ENCODE data around the gene ZGPAT. TPM values are rescaled to one million over a fixed set of nuclear protein-coding genes. Genes with fewer than 3 reads are reported as not detected.

The ZGPAT gene
- total and polyA plus RNA-seq, 2 of the 8 experiments (the other 6 are each of a cell fraction or from before 2014, with no cell fraction given), result 14.5 to 21.4 TPM

- TF ChIP-seq, protein P1, sequence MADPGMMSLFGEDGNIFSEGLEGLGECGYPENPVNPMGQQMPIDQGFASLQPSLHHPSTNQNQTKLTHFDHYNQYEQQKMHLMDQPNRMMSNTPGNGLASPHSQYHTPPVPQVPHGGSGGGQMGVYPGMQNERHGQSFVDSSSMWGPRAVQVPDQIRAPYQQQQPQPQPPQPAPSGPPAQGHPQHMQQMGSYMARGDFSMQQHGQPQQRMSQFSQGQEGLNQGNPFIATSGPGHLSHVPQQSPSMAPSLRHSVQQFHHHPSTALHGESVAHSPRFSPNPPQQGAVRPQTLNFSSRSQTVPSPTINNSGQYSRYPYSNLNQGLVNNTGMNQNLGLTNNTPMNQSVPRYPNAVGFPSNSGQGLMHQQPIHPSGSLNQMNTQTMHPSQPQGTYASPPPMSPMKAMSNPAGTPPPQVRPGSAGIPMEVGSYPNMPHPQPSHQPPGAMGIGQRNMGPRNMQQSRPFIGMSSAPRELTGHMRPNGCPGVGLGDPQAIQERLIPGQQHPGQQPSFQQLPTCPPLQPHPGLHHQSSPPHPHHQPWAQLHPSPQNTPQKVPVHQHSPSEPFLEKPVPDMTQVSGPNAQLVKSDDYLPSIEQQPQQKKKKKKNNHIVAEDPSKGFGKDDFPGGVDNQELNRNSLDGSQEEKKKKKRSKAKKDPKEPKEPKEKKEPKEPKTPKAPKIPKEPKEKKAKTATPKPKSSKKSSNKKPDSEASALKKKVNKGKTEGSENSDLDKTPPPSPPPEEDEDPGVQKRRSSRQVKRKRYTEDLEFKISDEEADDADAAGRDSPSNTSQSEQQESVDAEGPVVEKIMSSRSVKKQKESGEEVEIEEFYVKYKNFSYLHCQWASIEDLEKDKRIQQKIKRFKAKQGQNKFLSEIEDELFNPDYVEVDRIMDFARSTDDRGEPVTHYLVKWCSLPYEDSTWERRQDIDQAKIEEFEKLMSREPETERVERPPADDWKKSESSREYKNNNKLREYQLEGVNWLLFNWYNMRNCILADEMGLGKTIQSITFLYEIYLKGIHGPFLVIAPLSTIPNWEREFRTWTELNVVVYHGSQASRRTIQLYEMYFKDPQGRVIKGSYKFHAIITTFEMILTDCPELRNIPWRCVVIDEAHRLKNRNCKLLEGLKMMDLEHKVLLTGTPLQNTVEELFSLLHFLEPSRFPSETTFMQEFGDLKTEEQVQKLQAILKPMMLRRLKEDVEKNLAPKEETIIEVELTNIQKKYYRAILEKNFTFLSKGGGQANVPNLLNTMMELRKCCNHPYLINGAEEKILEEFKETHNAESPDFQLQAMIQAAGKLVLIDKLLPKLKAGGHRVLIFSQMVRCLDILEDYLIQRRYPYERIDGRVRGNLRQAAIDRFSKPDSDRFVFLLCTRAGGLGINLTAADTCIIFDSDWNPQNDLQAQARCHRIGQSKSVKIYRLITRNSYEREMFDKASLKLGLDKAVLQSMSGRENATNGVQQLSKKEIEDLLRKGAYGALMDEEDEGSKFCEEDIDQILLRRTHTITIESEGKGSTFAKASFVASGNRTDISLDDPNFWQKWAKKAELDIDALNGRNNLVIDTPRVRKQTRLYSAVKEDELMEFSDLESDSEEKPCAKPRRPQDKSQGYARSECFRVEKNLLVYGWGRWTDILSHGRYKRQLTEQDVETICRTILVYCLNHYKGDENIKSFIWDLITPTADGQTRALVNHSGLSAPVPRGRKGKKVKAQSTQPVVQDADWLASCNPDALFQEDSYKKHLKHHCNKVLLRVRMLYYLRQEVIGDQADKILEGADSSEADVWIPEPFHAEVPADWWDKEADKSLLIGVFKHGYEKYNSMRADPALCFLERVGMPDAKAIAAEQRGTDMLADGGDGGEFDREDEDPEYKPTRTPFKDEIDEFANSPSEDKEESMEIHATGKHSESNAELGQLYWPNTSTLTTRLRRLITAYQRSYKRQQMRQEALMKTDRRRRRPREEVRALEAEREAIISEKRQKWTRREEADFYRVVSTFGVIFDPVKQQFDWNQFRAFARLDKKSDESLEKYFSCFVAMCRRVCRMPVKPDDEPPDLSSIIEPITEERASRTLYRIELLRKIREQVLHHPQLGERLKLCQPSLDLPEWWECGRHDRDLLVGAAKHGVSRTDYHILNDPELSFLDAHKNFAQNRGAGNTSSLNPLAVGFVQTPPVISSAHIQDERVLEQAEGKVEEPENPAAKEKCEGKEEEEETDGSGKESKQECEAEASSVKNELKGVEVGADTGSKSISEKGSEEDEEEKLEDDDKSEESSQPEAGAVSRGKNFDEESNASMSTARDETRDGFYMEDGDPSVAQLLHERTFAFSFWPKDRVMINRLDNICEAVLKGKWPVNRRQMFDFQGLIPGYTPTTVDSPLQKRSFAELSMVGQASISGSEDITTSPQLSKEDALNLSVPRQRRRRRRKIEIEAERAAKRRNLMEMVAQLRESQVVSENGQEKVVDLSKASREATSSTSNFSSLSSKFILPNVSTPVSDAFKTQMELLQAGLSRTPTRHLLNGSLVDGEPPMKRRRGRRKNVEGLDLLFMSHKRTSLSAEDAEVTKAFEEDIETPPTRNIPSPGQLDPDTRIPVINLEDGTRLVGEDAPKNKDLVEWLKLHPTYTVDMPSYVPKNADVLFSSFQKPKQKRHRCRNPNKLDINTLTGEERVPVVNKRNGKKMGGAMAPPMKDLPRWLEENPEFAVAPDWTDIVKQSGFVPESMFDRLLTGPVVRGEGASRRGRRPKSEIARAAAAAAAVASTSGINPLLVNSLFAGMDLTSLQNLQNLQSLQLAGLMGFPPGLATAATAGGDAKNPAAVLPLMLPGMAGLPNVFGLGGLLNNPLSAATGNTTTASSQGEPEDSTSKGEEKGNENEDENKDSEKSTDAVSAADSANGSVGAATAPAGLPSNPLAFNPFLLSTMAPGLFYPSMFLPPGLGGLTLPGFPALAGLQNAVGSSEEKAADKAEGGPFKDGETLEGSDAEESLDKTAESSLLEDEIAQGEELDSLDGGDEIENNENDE (IDR thresholded peaks at IDR 0.05; ENCODE audit: insufficient replicate concordance, low read length), result no peak
- TF ChIP-seq CTBP2 (IDR thresholded peaks at IDR 0.05; ENCODE audit: borderline replicate concordance, insufficient read depth, insufficient read length, low read length), result no peak
- no peak for TF ChIP-seq EP300 (IDR thresholded peaks at IDR 0.05; ENCODE audit: borderline replicate concordance in 1 of 2, low read depth in 2 of 2, low read length in 2 of 2)
- TF ChIP-seq KDM4A (IDR thresholded peaks at IDR 0.05; ENCODE audit: low read depth, low read length, severe bottlenecking), result no peak
- no peak for TF ChIP-seq ATF3 (IDR thresholded peaks at IDR 0.05; ENCODE audit: insufficient read depth, low read depth, low read length)
- TF ChIP-seq BACH1 (IDR thresholded peaks at IDR 0.05; ENCODE audit: low read length), result no peak
- no peak for TF ChIP-seq POLR2AphosphoS5 (IDR thresholded peaks at IDR 0.05; ENCODE audit: low read depth, low read length)
- no peak for TF ChIP-seq GTF2F1 (IDR thresholded peaks at IDR 0.05; ENCODE audit: borderline replicate concordance, low read depth, low read length)
- TF ChIP-seq SP2 (IDR thresholded peaks at IDR 0.05; ENCODE audit: low read length), result no peak
- no peak for TF ChIP-seq CREB1 (IDR thresholded peaks at IDR 0.05)
These were observed 43.8 kb downstream of the ZGPAT start (continued) for GRCh38 chr20:63751471-63752271.

All from H1 (cell line).